NCI-H2107 treated with DMSO at 0.1 percent for 48 hours (cell line): ENCODE results near the gene CBARP.
A peak's percentile ranks its signal among the peaks of the same experiment; 100 is the strongest.

ENCODE experiments used
- DNase-seq: peaks from one replicate; lab custom pipeline; 2025; ENCODE audit not compliant: unreplicated experiment; lab: John Stamatoyannopoulos, UW

CBARP gene

DNA sequence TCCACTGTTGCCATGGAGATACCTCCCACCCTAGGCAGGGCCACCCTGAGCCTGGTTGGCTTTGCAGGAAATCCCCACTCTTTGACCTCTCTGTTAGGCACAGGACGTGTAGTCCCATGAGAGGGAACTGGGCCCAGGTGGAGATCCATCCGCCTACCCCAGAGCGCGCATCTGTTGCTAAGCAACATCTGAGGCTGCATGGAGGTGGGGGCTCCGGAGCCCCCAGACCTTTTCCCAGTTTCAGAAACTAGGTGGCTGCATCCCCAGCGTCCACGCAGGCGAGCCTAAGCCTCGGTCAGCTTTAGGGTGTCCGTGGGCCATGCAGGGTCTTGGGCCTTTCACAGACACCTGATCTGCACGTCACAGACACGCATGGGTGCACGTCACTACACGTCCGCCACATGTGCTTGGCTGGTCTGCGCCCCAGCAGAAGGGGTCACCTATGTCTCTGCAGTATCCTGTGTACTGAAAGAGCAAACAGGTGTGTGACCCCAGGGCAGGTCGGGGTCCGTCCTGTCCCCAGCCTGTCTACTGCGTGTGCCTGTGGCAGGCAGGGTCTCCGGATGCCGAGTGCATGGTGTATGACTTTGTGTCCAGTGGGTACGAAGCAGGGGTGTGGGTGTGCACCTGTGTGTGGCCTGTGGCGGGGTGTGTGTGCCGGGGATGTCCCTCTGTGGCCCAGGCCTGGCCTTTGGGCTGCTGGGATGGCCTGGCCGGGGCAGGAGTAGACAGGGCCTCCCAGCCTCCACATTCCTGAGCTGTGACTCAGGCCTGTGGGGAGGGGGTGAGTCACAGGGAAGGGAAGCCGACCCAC is 27.2 kb upstream of the CBARP start:
- DNase-seq = no peak

GRCh38 chr19:1263188-1263587 is 25.4 kb upstream of the CBARP start:
- no peak for DNase-seq

DNA sequence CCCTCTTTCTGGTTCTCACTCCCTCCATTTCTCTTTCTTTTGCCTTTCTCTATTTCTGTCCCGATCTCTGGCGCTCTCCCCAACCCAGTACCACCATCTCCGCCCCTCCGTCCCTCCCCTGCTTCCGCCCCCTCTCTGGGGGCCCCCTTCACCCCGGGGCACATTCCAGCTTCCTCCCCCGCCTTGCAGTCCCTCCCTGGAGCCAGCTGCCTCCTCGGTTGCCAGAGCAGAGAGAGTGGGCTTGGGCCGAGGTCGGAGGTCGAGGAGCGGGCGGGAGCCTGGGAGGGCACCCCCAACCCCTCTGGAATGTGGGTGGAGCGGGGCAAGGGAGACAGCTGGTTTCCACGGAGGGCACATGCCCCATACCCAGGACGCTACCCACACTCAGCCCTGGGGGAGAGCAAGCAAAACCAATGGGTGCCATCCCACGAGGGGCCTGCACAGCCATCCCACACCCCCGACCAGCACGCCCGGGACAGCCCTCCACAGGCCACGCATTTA is 24.9 kb upstream of the CBARP start:
- no peak for DNase-seq

- DNase-seq = no peak
Observed at GRCh38 chr19:1261798-1262622, 24.2 kb upstream of the CBARP start.

GRCh38 chr19:1261538-1261797 is 23.7 kb upstream of the CBARP start:
- no peak for DNase-seq

- DNase-seq = peak; percentile 72
Observed at GRCh38 chr19:1260749-1261537, 23.1 kb upstream of the CBARP start.

DNA sequence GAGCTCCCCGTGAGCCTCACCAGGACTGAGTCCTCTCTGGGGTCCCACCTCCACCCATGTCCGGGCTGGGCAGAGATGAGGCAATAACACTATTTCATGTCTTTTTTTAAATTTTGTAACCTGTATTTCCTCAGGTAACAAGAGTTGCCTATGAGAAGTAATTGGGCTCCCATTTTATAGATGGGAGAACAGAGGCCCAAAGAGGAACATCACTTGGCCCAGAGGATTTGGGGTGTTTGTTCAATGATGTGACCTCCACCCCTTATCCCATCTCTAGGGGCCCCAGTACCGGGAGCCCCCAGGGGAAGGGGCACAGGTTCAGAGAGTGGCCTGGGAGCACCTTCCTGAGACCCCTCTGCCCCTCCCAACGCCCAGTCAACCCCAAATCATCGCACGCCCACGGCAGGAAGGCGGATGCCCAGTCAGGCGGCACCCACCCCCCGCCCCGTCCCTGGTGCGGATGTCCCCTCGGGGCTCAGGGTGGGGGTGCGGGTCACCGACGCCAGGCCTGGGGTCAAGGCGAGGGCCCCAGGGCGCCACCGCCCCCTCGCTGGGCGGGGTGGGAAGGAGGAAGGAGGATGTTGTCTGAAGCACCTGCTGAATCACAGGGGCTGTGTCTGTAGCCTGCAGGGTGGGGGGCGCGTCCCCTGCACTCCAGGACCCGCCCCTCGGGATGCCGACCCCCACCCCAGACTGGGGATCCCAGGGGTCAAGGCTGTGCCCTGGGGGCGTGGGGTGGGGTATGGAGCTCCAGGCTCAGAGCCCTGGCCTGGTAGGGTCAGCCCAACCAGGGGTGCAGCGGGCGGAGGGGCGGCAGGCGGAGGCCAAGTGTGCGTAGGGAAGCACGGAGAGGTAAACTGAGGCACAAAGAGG is 22.3 kb upstream of the CBARP start:
- no peak for DNase-seq

DNA sequence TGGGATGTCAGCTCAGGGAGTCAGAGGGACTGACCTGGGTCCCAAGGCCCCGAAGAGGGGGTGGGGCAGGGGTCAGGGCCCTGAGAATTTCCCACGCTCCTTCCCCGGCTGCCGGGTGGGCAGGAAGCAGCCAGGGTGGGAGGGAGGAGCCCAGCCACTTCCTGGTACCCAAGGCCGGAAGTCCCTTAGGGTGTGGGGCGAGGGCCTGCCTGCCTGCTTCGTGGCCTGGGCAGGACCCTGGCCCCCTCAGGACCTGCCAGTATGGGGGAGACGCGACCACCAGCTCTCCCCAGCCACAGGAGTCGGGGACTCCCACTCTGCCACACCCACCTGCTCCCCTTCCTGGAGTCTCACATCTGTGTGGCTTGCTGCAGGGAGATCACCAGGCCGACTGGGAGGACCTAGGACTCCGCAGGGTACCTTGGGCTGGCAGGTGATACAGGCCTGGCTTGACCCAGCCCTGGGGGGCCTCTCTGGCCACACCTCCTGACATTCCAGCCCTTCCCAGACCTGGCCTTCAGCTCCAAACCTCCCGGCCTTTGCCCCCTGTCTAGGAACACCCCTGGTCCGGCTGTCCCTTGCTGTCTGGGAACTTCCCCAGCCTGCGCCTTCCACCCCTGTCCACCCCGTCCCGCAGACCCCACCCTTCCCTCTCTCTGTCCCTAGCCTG is 21.5 kb upstream of the CBARP start:
- no peak for DNase-seq

GRCh38 chr19:1258707-1259205 is 21.0 kb upstream of the CBARP start:
- no peak for DNase-seq

GRCh38 chr19:1258163-1258492 is 20.3 kb upstream of the CBARP start:
- no peak for DNase-seq

GRCh38 chr19:1257475-1258162 is 19.8 kb upstream of the CBARP start:
- DNase-seq = no peak

DNA sequence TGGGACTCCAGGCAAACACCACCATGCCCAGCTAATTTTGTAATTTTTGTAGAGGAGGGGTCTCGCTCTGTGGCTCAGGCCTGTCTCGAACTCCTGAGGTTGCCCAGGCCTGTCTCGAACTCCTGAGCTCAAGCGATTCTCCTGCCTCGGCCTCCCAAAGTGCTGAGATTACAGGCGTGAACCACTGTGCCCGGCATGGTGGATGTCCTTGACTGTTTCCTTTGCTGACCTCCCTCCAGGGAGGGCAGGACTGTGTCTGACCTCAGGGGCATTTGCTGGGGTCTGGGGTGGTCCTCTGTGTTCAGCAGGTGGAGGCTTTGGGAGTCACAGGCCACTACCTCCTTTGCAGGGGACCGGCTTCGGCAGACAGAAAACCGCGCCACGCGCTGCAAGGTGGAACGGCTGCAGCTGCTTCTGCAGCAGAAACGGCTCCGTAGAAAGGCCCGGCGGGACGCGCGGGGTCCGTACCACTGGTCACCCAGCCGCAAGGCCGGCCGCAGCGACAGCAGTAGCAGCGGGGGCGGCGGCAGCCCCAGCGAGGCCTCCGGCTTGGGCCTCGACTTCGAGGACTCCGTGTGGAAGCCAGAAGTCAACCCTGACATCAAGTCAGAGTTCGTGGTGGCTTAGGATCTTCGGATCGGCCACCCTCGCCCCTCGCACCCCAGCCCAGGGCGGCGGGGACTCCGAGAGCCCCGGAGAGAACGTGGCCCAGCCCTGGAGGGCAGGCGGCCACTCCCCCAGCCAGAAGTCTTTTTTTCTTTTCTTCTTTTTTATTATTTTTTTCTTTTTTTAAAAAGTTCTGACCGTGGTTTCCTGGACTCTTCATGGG is 19.1 kb upstream of the CBARP start:
- no peak for DNase-seq

GRCh38 chr19:1255186-1256161 is 17.7 kb upstream of the CBARP start:
- no peak for DNase-seq

- DNase-seq = no peak
Observed at GRCh38 chr19:1254530-1255185, 16.9 kb upstream of the CBARP start.

DNA sequence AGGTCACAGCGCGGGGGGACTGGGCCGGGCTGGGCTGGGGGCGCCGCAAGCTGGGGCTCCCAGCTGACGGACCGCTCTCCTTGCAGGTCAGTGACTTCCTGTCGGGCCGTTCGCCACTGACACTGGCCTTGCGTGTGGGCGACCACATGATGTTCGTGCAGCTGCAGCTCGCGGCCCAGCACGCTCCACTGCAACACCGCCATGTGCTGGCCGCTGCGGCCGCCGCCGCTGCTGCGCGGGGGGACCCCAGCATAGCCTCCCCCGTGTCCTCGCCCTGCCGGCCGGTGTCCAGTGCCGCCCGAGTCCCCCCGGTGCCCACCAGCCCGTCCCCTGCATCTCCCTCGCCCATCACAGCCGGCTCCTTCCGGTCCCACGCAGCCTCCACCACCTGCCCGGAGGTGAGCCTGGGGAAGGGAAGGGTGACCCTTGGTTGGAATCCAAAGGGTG is 16.3 kb upstream of the CBARP start:
- DNase-seq = no peak

- DNase-seq = no peak
Observed at GRCh38 chr19:1253514-1254080, 15.8 kb upstream of the CBARP start.
